ENCODE measurements around the gene ZNF358. TPM values are rescaled to one million over a fixed set of nuclear protein-coding genes. Genes with fewer than 3 reads are reported as not detected.
A peak's percentile ranks its signal among the peaks of the same experiment; 100 is the strongest.

Gene ZNF358
- polyA plus RNA-seq, 1 donor: 68.0 TPM

- Histone ChIP-seq H3K4me3 (ENCODE audit: low read length) (no peak overlapping the region), H3K4me1 (ENCODE audit: control insufficient read depth, insufficient read depth, low read length) (peaks cover 8% of the 10 kb centered on the region), H3K9me3 (ENCODE audit: control insufficient read depth, low read depth, low read length) (no peaks in the 10 kb centered on the region), H3K27ac (ENCODE audit: low read length) (no peak overlapping the region), H3K27me3 (ENCODE audit: control insufficient read depth, insufficient read depth, low read length) (no peaks in the 10 kb centered on the region), H3K36me3 (ENCODE audit: control insufficient read depth, insufficient read depth, low read length) (peaks cover 39% of the 10 kb centered on the region)
- WGBS (ENCODE audit: insufficient coverage, low lambda C conversion rate): no CpG with 5 or more reads among the region's 25 CpGs
- DNase-seq: no peak
These were observed 11.8 kb downstream of the ZNF358 start for GRCh38 chr19:7527516-7528191.

- Histone ChIP-seq H3K4me1 (ENCODE audit: control insufficient read depth, insufficient read depth, low read length) (peaks cover 6% of the 10 kb centered on the region), H3K36me3 (ENCODE audit: control insufficient read depth, insufficient read depth, low read length) (peaks cover 41% of the 10 kb centered on the region), H3K4me3 (ENCODE audit: low read length) (no peak overlapping the region), H3K9me3 (ENCODE audit: control insufficient read depth, low read depth, low read length) (no peaks in the 10 kb centered on the region), H3K27me3 (ENCODE audit: control insufficient read depth, insufficient read depth, low read length) (no peaks in the 10 kb centered on the region), H3K27ac (ENCODE audit: low read length) (no peak overlapping the region)
- no peak for DNase-seq
- no CpG with 5 or more reads among the region's 7 CpGs for WGBS (ENCODE audit: insufficient coverage, low lambda C conversion rate)
These were observed 12.3 kb downstream of the ZNF358 start for GRCh38 chr19:7528192-7528519.

- Histone ChIP-seq H3K27me3 (ENCODE audit: control insufficient read depth, insufficient read depth, low read length) (no peaks in the 10 kb centered on the region), H3K4me3 (ENCODE audit: low read length) (no peak overlapping the region), H3K4me1 (ENCODE audit: control insufficient read depth, insufficient read depth, low read length) (peaks cover 6% of the 10 kb centered on the region), H3K27ac (ENCODE audit: low read length) (no peak overlapping the region), H3K36me3 (ENCODE audit: control insufficient read depth, insufficient read depth, low read length) (peaks cover 41% of the 10 kb centered on the region), H3K9me3 (ENCODE audit: control insufficient read depth, low read depth, low read length) (no peaks in the 10 kb centered on the region)
- no CpG with 5 or more reads among the region's 32 CpGs for WGBS (ENCODE audit: insufficient coverage, low lambda C conversion rate)
- DNase-seq: no peak
These were observed 12.8 kb downstream of the ZNF358 start for GRCh38 chr19:7528522-7529245.

- Histone ChIP-seq H3K4me3 (ENCODE audit: low read length) (no peak overlapping the region), H3K36me3 (ENCODE audit: control insufficient read depth, insufficient read depth, low read length) (peaks cover 41% of the 10 kb centered on the region), H3K9me3 (ENCODE audit: control insufficient read depth, low read depth, low read length) (no peaks in the 10 kb centered on the region), H3K27ac (ENCODE audit: low read length) (no peak overlapping the region), H3K4me1 (ENCODE audit: control insufficient read depth, insufficient read depth, low read length) (peaks cover 6% of the 10 kb centered on the region), H3K27me3 (ENCODE audit: control insufficient read depth, insufficient read depth, low read length) (no peaks in the 10 kb centered on the region)
- WGBS (ENCODE audit: insufficient coverage, low lambda C conversion rate): no CpG with 5 or more reads among the region's 15 CpGs
- DNase-seq: no peak
These were observed 13.3 kb downstream of the ZNF358 start for GRCh38 chr19:7529246-7529600.

GRCh38 chr19:7529610-7530490, 13.9 kb downstream of the ZNF358 start:
- DNase-seq: no peak
- Histone ChIP-seq H3K4me1 (ENCODE audit: control insufficient read depth, insufficient read depth, low read length) (peaks cover 6% of the 10 kb centered on the region), H3K36me3 (ENCODE audit: control insufficient read depth, insufficient read depth, low read length) (peaks cover 38% of the 10 kb centered on the region), H3K27ac (ENCODE audit: low read length) (no peak overlapping the region), H3K27me3 (ENCODE audit: control insufficient read depth, insufficient read depth, low read length) (no peaks in the 10 kb centered on the region), H3K4me3 (ENCODE audit: low read length) (no peak overlapping the region), H3K9me3 (ENCODE audit: control insufficient read depth, low read depth, low read length) (no peaks in the 10 kb centered on the region)
- WGBS (ENCODE audit: insufficient coverage, low lambda C conversion rate): no CpG with 5 or more reads among the region's 33 CpGs

GRCh38 chr19:7533281-7533885, 17.5 kb downstream of the ZNF358 start:
- Histone ChIP-seq H3K9me3 (ENCODE audit: control insufficient read depth, low read depth, low read length) (no peaks in the 10 kb centered on the region), H3K27me3 (ENCODE audit: control insufficient read depth, insufficient read depth, low read length) (no peaks in the 10 kb centered on the region), H3K4me3 (ENCODE audit: low read length) (peak overlapping the region; percentile 93), H3K27ac (ENCODE audit: low read length) (peak overlapping the region; percentile 30), H3K4me1 (ENCODE audit: control insufficient read depth, insufficient read depth, low read length) (peaks cover 6% of the 10 kb centered on the region), H3K36me3 (ENCODE audit: control insufficient read depth, insufficient read depth, low read length) (peaks cover 33% of the 10 kb centered on the region)
- no CpG with 5 or more reads among the region's 30 CpGs for WGBS (ENCODE audit: insufficient coverage, low lambda C conversion rate)
- peak in 1 of 2 donors; percentile 47 for DNase-seq

GRCh38 chr19:7533925-7534480, 18.1 kb downstream of the ZNF358 start:
- WGBS (ENCODE audit: insufficient coverage, low lambda C conversion rate): no CpG with 5 or more reads among the region's 41 CpGs
- peak overlapping the region; percentile 95 for H3K27ac ChIP-seq (ENCODE audit: low read length)

GRCh38 chr19:7534531-7535046, 18.7 kb downstream of the ZNF358 start:
- Histone ChIP-seq H3K4me1 (ENCODE audit: control insufficient read depth, insufficient read depth, low read length) (peaks cover 6% of the 10 kb centered on the region), H3K4me3 (ENCODE audit: low read length) (peak overlapping the region; percentile 93), H3K9me3 (ENCODE audit: control insufficient read depth, low read depth, low read length) (no peaks in the 10 kb centered on the region), H3K27ac (ENCODE audit: low read length) (peak overlapping the region; percentile 95), H3K36me3 (ENCODE audit: control insufficient read depth, insufficient read depth, low read length) (peaks cover 27% of the 10 kb centered on the region), H3K27me3 (ENCODE audit: control insufficient read depth, insufficient read depth, low read length) (no peaks in the 10 kb centered on the region)
- no CpG with 5 or more reads among the region's 27 CpGs for WGBS (ENCODE audit: insufficient coverage, low lambda C conversion rate)
- DNase-seq: peak; percentile 44 to 72

More at GRCh38 chr19:7533925-7534480, 18.1 kb downstream of the ZNF358 start:
- DNase-seq: peak; percentile 86 to 89
- Histone ChIP-seq H3K9me3 (ENCODE audit: control insufficient read depth, low read depth, low read length) (no peaks in the 10 kb centered on the region), H3K36me3 (ENCODE audit: control insufficient read depth, insufficient read depth, low read length) (peaks cover 33% of the 10 kb centered on the region), H3K27me3 (ENCODE audit: control insufficient read depth, insufficient read depth, low read length) (no peaks in the 10 kb centered on the region), H3K4me1 (ENCODE audit: control insufficient read depth, insufficient read depth, low read length) (peaks cover 6% of the 10 kb centered on the region), H3K4me3 (ENCODE audit: low read length) (peak overlapping the region; percentile 93)

- Histone ChIP-seq H3K27me3 (ENCODE audit: control insufficient read depth, insufficient read depth, low read length) (no peaks in the 10 kb centered on the region), H3K36me3 (ENCODE audit: control insufficient read depth, insufficient read depth, low read length) (peaks cover 25% of the 10 kb centered on the region), H3K9me3 (ENCODE audit: control insufficient read depth, low read depth, low read length) (no peaks in the 10 kb centered on the region), H3K27ac (ENCODE audit: low read length) (peak within 1 kb of the TSS; percentile 95), H3K4me1 (ENCODE audit: control insufficient read depth, insufficient read depth, low read length) (peaks cover 6% of the 10 kb centered on the region), H3K4me3 (ENCODE audit: low read length) (peak within 1 kb of the TSS; percentile 93)
- WGBS (ENCODE audit: insufficient coverage, low lambda C conversion rate): no CpG with 5 or more reads among the region's 76 CpGs
- DNase-seq: peak; percentile 96 to 97
These were observed 19.4 kb downstream of the ZNF358 start, which contains the start of gene PNPLA6 for GRCh38 chr19:7535047-7535997. Gene PNPLA6, plus strand, starts transcription at chr19:7535717. Its CDS starts 72 bp downstream, at chr19:7535789.

All from large intestine (tissue), 3 donors.